ENCODE data around the gene RERE.
A peak's percentile ranks its signal among the peaks of the same experiment; 100 is the strongest.

The RERE gene

GRCh38 chr1:8461351-8462110 is 355.9 kb downstream of the RERE start:
- ChIA-PET POLR2A (no interaction called here), CTCF (interaction anchor here (0.9 to 2.8 kb wide), 4 partner anchors 9 to 387 kb away, joined by 3 to 9 read pairs (median 6); no protein-coding TSS in a partner anchor)
- DNase-seq (ENCODE audit: low read depth, low spot score) = no peak
- no peak overlapping the region for H3K4me3 ChIP-seq (ENCODE audit: low read depth, low read length)
- TF ChIP-seq CTCF (IDR thresholded peaks at IDR 0.05; ENCODE audit: insufficient read depth, low read length, missing control alignments) = no peak

DNA sequence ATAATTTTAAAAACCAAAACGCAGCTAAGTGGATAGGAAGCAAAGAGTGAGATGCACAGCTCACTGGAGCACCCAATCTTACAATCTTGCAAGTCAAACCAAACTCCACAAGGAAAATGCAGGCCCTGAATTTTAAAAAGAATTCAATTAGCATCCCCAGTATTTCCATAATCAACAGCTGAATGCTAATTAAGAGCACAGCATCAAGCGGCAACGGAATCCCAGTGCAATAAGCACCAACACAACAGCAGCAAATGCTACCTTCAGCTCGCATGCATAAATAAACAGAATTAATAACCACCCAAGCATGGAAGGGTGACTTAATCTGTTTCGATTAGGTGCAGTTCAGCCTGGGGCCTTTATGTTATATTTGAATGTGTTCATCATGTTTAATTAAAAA is 356.7 kb downstream of the RERE start:
- DNase-seq (ENCODE audit: low read depth, low spot score) = no peak
- TF ChIP-seq CTCF (IDR thresholded peaks at IDR 0.05; ENCODE audit: insufficient read depth, low read length, missing control alignments) = no peak
- H3K4me3 ChIP-seq (ENCODE audit: low read depth, low read length) = no peak overlapping the region
- CTCF ChIA-PET = interaction anchor here (1.0 to 2.8 kb wide), 7 partner anchors 9 to 388 kb away, joined by 3 to 9 read pairs (median 4); no protein-coding TSS in a partner anchor
- POLR2A ChIA-PET = no interaction called here

DNA sequence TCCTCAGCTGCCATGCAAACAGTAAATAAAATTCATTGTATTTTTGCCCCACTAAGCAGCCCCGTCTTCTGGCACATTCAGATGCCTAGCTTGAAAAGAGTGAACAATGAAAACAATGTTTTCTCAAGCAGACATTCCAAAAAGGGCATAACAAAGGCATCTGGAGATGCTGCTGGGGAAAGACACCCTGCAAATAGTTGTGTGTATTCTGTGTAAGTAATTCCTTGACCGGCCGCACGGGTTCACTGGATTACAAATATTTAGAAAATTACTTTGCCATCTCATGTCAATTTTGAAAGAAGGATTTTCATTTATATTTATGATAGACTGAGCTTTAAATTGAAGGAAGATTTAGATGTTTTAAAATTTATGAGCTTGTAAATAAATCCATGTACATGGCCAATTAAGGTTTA is 357.3 kb downstream of the RERE start:
- DNase-seq (ENCODE audit: low read depth, low spot score) = no peak
- TF ChIP-seq CTCF (IDR thresholded peaks at IDR 0.05; ENCODE audit: insufficient read depth, low read length, missing control alignments) = peak; percentile 15
- ChIA-PET POLR2A (no interaction called here), CTCF (interaction anchor here (1.0 to 2.3 kb wide), 8 partner anchors 10 to 389 kb away, joined by 3 to 8 read pairs (median 4); no protein-coding TSS in a partner anchor)
- no peak overlapping the region for H3K4me3 ChIP-seq (ENCODE audit: low read depth, low read length)

DNA sequence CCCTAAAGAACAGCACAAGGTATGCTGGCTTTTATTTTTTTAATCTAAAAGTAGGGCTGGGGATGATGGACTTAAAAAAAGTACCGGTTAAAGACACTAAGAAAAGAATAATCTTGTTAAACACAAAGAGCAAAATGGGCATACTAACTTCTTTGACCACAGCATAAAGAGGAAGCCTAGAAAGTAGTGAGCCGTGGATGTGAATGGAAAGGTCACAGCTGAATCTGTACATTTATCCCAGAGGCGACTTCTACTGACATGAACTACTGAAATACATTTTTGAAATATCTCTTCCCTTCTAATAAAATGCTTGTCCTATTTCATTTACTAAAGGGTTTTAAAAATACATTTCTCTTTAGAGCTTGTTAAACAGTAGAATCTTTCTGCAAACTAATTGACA is 358.8 kb downstream of the RERE start:
- ChIA-PET CTCF (no interaction called here), POLR2A (no interaction called here)
- H3K4me3 ChIP-seq (ENCODE audit: low read depth, low read length) = no peak overlapping the region
- no peak for TF ChIP-seq CTCF (IDR thresholded peaks at IDR 0.05; ENCODE audit: insufficient read depth, low read length, missing control alignments)
- DNase-seq (ENCODE audit: low read depth, low spot score) = no peak

GRCh38 chr1:8457760-8458381 is 359.6 kb downstream of the RERE start:
- CTCF ChIA-PET = no interaction called here
- TF ChIP-seq CTCF (IDR thresholded peaks at IDR 0.05; ENCODE audit: insufficient read depth, low read length, missing control alignments) = no peak
- H3K4me3 ChIP-seq (ENCODE audit: low read depth, low read length) = no peak overlapping the region
- DNase-seq (ENCODE audit: low read depth, low spot score) = no peak
- POLR2A ChIA-PET = no interaction called here

GRCh38 chr1:8456991-8457390 is 360.4 kb downstream of the RERE start:
- no peak overlapping the region for H3K4me3 ChIP-seq (ENCODE audit: low read depth, low read length)
- DNase-seq (ENCODE audit: low read depth, low spot score) = no peak
- no peak for TF ChIP-seq CTCF (IDR thresholded peaks at IDR 0.05; ENCODE audit: insufficient read depth, low read length, missing control alignments)
- POLR2A ChIA-PET = no interaction called here
- CTCF ChIA-PET = no interaction called here

Data from AG04449 (cell line).